Activated CD8-positive, alpha-beta memory T cell treated with anti-CD3 and anti-CD28 coated beads, Interleukin-2, amount 10 ng/mL, durations not matched to agents 7 days and 5 days (primary cell): ENCODE measurements around the gene TMEM221. TPM values are rescaled to one million over a fixed set of nuclear protein-coding genes. Genes with fewer than 3 reads are reported as not detected.
A peak's percentile ranks its signal among the peaks of the same experiment; 100 is the strongest.

Source experiments
- ATAC-seq: fragments of 150-1000 bp; cut with Tn5 transposase; one replicate; pipeline ENCODE4 v1.10.0; 2021; ENCODE audit warnings: moderate library complexity
- CTCF ChIA-PET: fragments of 350-600 bp; sonication (Branson Sonifier 250); formaldehyde crosslinking; loops from one replicate; lab custom pipeline; 2021; ENCODE audit warnings: antibody characterized with exemption; lab: Charles Lee
- DNase-seq: peaks from one replicate; pipeline ENCODE4 v3.0.0-alpha.2; 2020
- H3K27ac Mint-ChIP-seq: one replicate; pipeline ENCODE4 v1.8.0; 2021; ENCODE audit warnings: mild to moderate bottlenecking, mixed read lengths
- H3K27me3 Mint-ChIP-seq: one replicate; pipeline ENCODE4 v1.8.0; 2021; ENCODE audit warnings: mixed read lengths
- H3K36me3 Mint-ChIP-seq: one replicate; pipeline ENCODE4 v1.8.0; 2021; ENCODE audit warnings: mild to moderate bottlenecking, mixed read lengths
- H3K4me1 Mint-ChIP-seq: one replicate; pipeline ENCODE4 v1.8.0; 2021; ENCODE audit warnings: mixed read lengths
- H3K4me3 Mint-ChIP-seq: one replicate; pipeline ENCODE4 v1.8.0; 2021; ENCODE audit warnings: mild to moderate bottlenecking, moderate library complexity, mixed read lengths
- H3K9me3 Mint-ChIP-seq: one replicate; pipeline ENCODE4 v1.8.0; 2022; ENCODE audit warnings: low read depth, mixed read lengths
- total RNA-seq, 2 experiments: library from RNA; stranded (reverse); gene quantifications; one replicate each; pipeline ENCODE4 v1.2.3, GENCODE V29; 2021

TMEM221 gene
- total RNA-seq, 2 experiments from 2014 or later, result not detected

- H3K9me3 Mint-ChIP-seq, result no peaks in the 10 kb centered on the region
- H3K36me3 Mint-ChIP-seq, result peaks cover 41% of the 10 kb centered on the region
- H3K4me3 Mint-ChIP-seq, result peak overlapping the region; percentile 94
- H3K27me3 Mint-ChIP-seq, result no peaks in the 10 kb centered on the region
- H3K4me1 Mint-ChIP-seq, result peaks cover 32% of the 10 kb centered on the region
- CTCF ChIA-PET, result interaction anchor here (0.6 to 3.8 kb wide), 11 partner anchors 11 to 112 kb away, joined by 3 to 20 read pairs (median 6); partner anchors contain the start of gene MRPL34
- ATAC-seq (no peak), DNase-seq (peak; percentile 44)
- H3K27ac Mint-ChIP-seq, result peak overlapping the region; percentile 97
Observed at GRCh38 chr19:17404621-17405249, 43.7 kb downstream of the TMEM221 start.

GRCh38 chr19:17404015-17404414, 44.5 kb downstream of the TMEM221 start:
- peak overlapping the region; percentile 94 for H3K4me3 Mint-ChIP-seq
- no peaks in the 10 kb centered on the region for H3K27me3 Mint-ChIP-seq
- CTCF ChIA-PET, result interaction anchor here (0.9 to 3.8 kb wide), 4 partner anchors 13 to 95 kb away, joined by 3 to 20 read pairs (median 5); partner anchors contain the start of gene DDA1
- ATAC-seq (no peak), DNase-seq (peak; percentile 53)
- peaks cover 29% of the 10 kb centered on the region for H3K4me1 Mint-ChIP-seq
- no peaks in the 10 kb centered on the region for H3K9me3 Mint-ChIP-seq
- peak overlapping the region; percentile 97 for H3K27ac Mint-ChIP-seq
- H3K36me3 Mint-ChIP-seq, result peaks cover 41% of the 10 kb centered on the region

- CTCF ChIA-PET, result interaction anchor here (0.7 to 3.8 kb wide), 5 partner anchors 12 to 94 kb away, joined by 3 to 20 read pairs (median 3); partner anchors contain the start of gene DDA1
- H3K4me3 Mint-ChIP-seq, result peak overlapping the region; percentile 94
- no peaks in the 10 kb centered on the region for H3K27me3 Mint-ChIP-seq
- DNase-seq (peak; percentile 63), ATAC-seq (peak; percentile 16)
- H3K4me1 Mint-ChIP-seq, result peaks cover 29% of the 10 kb centered on the region
- H3K27ac Mint-ChIP-seq, result peak overlapping the region; percentile 97
- no peaks in the 10 kb centered on the region for H3K9me3 Mint-ChIP-seq
- peaks cover 44% of the 10 kb centered on the region for H3K36me3 Mint-ChIP-seq
Observed at GRCh38 chr19:17402982-17403855, 45.2 kb downstream of the TMEM221 start.

GRCh38 chr19:17401628-17402027, 46.8 kb downstream of the TMEM221 start:
- H3K4me1 Mint-ChIP-seq, result peaks cover 22% of the 10 kb centered on the region
- ATAC-seq, result no peak
- CTCF ChIA-PET, result interaction anchor here (0.7 kb wide), 1 partner anchor 817 kb away, joined by 3 read pairs; no protein-coding TSS in a partner anchor
- H3K27me3 Mint-ChIP-seq, result no peaks in the 10 kb centered on the region
- H3K9me3 Mint-ChIP-seq, result no peaks in the 10 kb centered on the region
- no peak overlapping the region for H3K27ac Mint-ChIP-seq
- DNase-seq, result no peak
- no peak overlapping the region for H3K4me3 Mint-ChIP-seq
- H3K36me3 Mint-ChIP-seq, result peaks cover 47% of the 10 kb centered on the region

- Mint-ChIP-seq H3K4me1 (peaks cover 25% of the 10 kb centered on the region), H3K36me3 (peaks cover 34% of the 10 kb centered on the region), H3K9me3 (no peaks in the 10 kb centered on the region), H3K27me3 (no peaks in the 10 kb centered on the region), H3K27ac (no peak overlapping the region), H3K4me3 (no peak overlapping the region)
- ATAC-seq, result no peak
- no peak for DNase-seq
- CTCF ChIA-PET, result interaction anchor here (1.0 to 1.6 kb wide), 2 partner anchors 10 to 14 kb away, joined by 4 to 8 read pairs; no protein-coding TSS in a partner anchor
Observed at GRCh38 chr19:17398902-17399527, 49.5 kb downstream of the TMEM221 start.

GRCh38 chr19:17394891-17395415, 53.5 kb downstream of the TMEM221 start:
- CTCF ChIA-PET, result interaction anchor here (0.6 to 1.7 kb wide), 3 partner anchors 9 to 323 kb away, joined by 3 to 8 read pairs (median 4); partner anchors contain the start of gene BST2
- H3K4me3 Mint-ChIP-seq, result no peak overlapping the region

GRCh38 chr19:17393914-17394313, 54.6 kb downstream of the TMEM221 start, which contains the start of gene CCDC194:
Gene CCDC194, minus strand, starts transcription at chr19:17394196. Its CDS starts 38 bp downstream, at chr19:17394158.
- peaks cover 9% of the 10 kb centered on the region for H3K36me3 Mint-ChIP-seq
- peaks cover 32% of the 10 kb centered on the region for H3K4me1 Mint-ChIP-seq
- H3K4me3 Mint-ChIP-seq, result no peak within 1 kb of the TSS
- H3K9me3 Mint-ChIP-seq, result no peaks in the 10 kb centered on the region
- CTCF ChIA-PET, result interaction anchor here (0.6 to 1.1 kb wide), 2 partner anchors 11 to 103 kb away, joined by 3 to 4 read pairs; partner anchors contain the start of gene BST2
- H3K27me3 Mint-ChIP-seq, result peaks cover 25% of the 10 kb centered on the region
- DNase-seq (no peak), ATAC-seq (no peak)
- H3K27ac Mint-ChIP-seq, result peak within 1 kb of the TSS; percentile 61

More at GRCh38 chr19:17394891-17395415, 53.5 kb downstream of the TMEM221 start:
- H3K9me3 Mint-ChIP-seq, result no peaks in the 10 kb centered on the region
- ATAC-seq (no peak), DNase-seq (peak; percentile 52)
- H3K36me3 Mint-ChIP-seq, result peaks cover 10% of the 10 kb centered on the region
- H3K27ac Mint-ChIP-seq, result peak overlapping the region; percentile 61
- H3K4me1 Mint-ChIP-seq, result peaks cover 32% of the 10 kb centered on the region
- H3K27me3 Mint-ChIP-seq, result peaks cover 15% of the 10 kb centered on the region

GRCh38 chr19:17393002-17393401, 55.5 kb downstream of the TMEM221 start:
- no peak for ATAC-seq
- peaks cover 31% of the 10 kb centered on the region for H3K27me3 Mint-ChIP-seq
- H3K4me1 Mint-ChIP-seq, result peaks cover 32% of the 10 kb centered on the region
- H3K27ac Mint-ChIP-seq, result no peak overlapping the region
- H3K9me3 Mint-ChIP-seq, result no peaks in the 10 kb centered on the region
- CTCF ChIA-PET, result interaction anchor here (0.6 to 1.4 kb wide), 2 partner anchors 12 to 60 kb away, joined by 3 to 4 read pairs; partner anchors contain the start of gene BST2
- no peak overlapping the region for H3K4me3 Mint-ChIP-seq
- H3K36me3 Mint-ChIP-seq, result peaks cover 7% of the 10 kb centered on the region
- DNase-seq, result no peak

- no peak for ATAC-seq
- peaks cover 33% of the 10 kb centered on the region for H3K27me3 Mint-ChIP-seq
Observed at GRCh38 chr19:17391371-17392151, 56.9 kb downstream of the TMEM221 start.

GRCh38 chr19:17390665-17391370, 57.6 kb downstream of the TMEM221 start:
- peaks cover 33% of the 10 kb centered on the region for H3K27me3 Mint-ChIP-seq
- DNase-seq, result peak; percentile 90
- ATAC-seq, result peak; percentile 99
- peaks cover 27% of the 10 kb centered on the region for H3K4me1 Mint-ChIP-seq
- H3K27ac Mint-ChIP-seq, result no peak overlapping the region
- no peaks in the 10 kb centered on the region for H3K9me3 Mint-ChIP-seq
- peak overlapping the region; percentile 77 for H3K4me3 Mint-ChIP-seq
- CTCF ChIA-PET, result interaction anchor here (0.5 to 10.4 kb wide), 11 partner anchors 8 to 434 kb away, joined by 3 to 92 read pairs (median 5); partner anchors contain the start of genes DDA1 and PLVAP
- H3K36me3 Mint-ChIP-seq, result no peaks in the 10 kb centered on the region

More at GRCh38 chr19:17391371-17392151, 56.9 kb downstream of the TMEM221 start:
- Mint-ChIP-seq H3K9me3 (no peaks in the 10 kb centered on the region), H3K27ac (no peak overlapping the region), H3K36me3 (no peaks in the 10 kb centered on the region), H3K4me3 (peak overlapping the region; percentile 50), H3K4me1 (peaks cover 27% of the 10 kb centered on the region)
- CTCF ChIA-PET, result interaction anchor here (0.5 to 10.4 kb wide), 9 partner anchors 12 to 433 kb away, joined by 3 to 92 read pairs (median 4); partner anchors contain the start of genes DDA1 and PLVAP
- DNase-seq, result no peak
